Nucleus accumbens (tissue), 56 donors: ENCODE results near the gene LCE3A.
A peak's percentile ranks its signal among the peaks of the same experiment; 100 is the strongest.
"Not testable (repeated sequence)": the region's sequence is repeated elsewhere in the genome, so short reads cannot be mapped to it uniquely, and the experiment has no call there.

Experiments
- DNase-seq, 56 donors: peaks; one replicate each; lab custom pipeline; 2025; lab: John Stamatoyannopoulos, UW

Gene LCE3A

GRCh38 chr1:152622803-152623202 lies at the start of gene LCE3A:
TSS of gene LCE3A (minus strand) at chr1:152623103. CDS start at chr1:152623103, 0 bp downstream.
- no peak for DNase-seq

GRCh38 chr1:152667648-152668047 lies 44.7 kb upstream of the LCE3A start:
- no peak for DNase-seq

GRCh38 chr1:152666171-152666570 lies 43.3 kb upstream of the LCE3A start:
- not testable (repeated sequence) for DNase-seq

- no peak for DNase-seq
Observed at GRCh38 chr1:152663098-152663497, 40.2 kb upstream of the LCE3A start, which contains the start of gene LCE2D. TSS of gene LCE2D (plus strand) at chr1:152663380. CDS start at chr1:152664106, 726 bp downstream.

- no peak for DNase-seq
Observed at GRCh38 chr1:152658649-152659048, 35.7 kb upstream of the LCE3A start.

- no peak for DNase-seq
Observed at GRCh38 chr1:152657677-152658076, 34.8 kb upstream of the LCE3A start.

- no peak for DNase-seq
Observed at GRCh38 chr1:152656459-152656858, 33.6 kb upstream of the LCE3A start.

GRCh38 chr1:152654110-152654509 lies 31.2 kb upstream of the LCE3A start:
- peak in 27 of 56 donors; percentile 0 to 35 (median 4) for DNase-seq

GRCh38 chr1:152646656-152647055 lies 23.8 kb upstream of the LCE3A start:
- no peak for DNase-seq

GRCh38 chr1:152645146-152645545 lies 22.2 kb upstream of the LCE3A start:
- no peak for DNase-seq

GRCh38 chr1:152643945-152644344 lies 21.0 kb upstream of the LCE3A start:
- no peak for DNase-seq

GRCh38 chr1:152640351-152640750 lies 17.4 kb upstream of the LCE3A start:
- no peak for DNase-seq

- no peak for DNase-seq
Observed at GRCh38 chr1:152630596-152630995, 7.7 kb upstream of the LCE3A start.

GRCh38 chr1:152626744-152627143 lies 3.8 kb upstream of the LCE3A start:
- no peak for DNase-seq

GRCh38 chr1:152623203-152623844 lies 421 bp upstream of the LCE3A start:
- DNase-seq: no peak

- DNase-seq: no peak
Observed at GRCh38 chr1:152621993-152622392, 910 bp downstream of the LCE3A start.

- DNase-seq: no peak
Observed at GRCh38 chr1:152613511-152613910, 9.4 kb downstream of the LCE3A start, which contains the start of gene LCE3B. TSS of gene LCE3B (plus strand) at chr1:152613811. CDS start at chr1:152613811, 0 bp downstream.

GRCh38 chr1:152599934-152600333 lies 23.0 kb downstream of the LCE3A start, which contains the start of gene LCE3C:
TSS of gene LCE3C (plus strand) at chr1:152600234. CDS start at chr1:152600732, 498 bp downstream.
- no peak for DNase-seq

- DNase-seq: no peak
Observed at GRCh38 chr1:152596986-152597385, 25.9 kb downstream of the LCE3A start.

- DNase-seq: no peak
Observed at GRCh38 chr1:152585586-152585985, 37.3 kb downstream of the LCE3A start.

- no peak for DNase-seq
Observed at GRCh38 chr1:152582647-152583046, 40.3 kb downstream of the LCE3A start.

- no peak for DNase-seq
Observed at GRCh38 chr1:152580433-152580832, 42.5 kb downstream of the LCE3A start, which contains the start of gene LCE3D. TSS of gene LCE3D (minus strand) at chr1:152580516. CDS start at chr1:152579936, 580 bp downstream.
